ENCODE measurements around the gene SGK1.

Gene SGK1

DNA sequence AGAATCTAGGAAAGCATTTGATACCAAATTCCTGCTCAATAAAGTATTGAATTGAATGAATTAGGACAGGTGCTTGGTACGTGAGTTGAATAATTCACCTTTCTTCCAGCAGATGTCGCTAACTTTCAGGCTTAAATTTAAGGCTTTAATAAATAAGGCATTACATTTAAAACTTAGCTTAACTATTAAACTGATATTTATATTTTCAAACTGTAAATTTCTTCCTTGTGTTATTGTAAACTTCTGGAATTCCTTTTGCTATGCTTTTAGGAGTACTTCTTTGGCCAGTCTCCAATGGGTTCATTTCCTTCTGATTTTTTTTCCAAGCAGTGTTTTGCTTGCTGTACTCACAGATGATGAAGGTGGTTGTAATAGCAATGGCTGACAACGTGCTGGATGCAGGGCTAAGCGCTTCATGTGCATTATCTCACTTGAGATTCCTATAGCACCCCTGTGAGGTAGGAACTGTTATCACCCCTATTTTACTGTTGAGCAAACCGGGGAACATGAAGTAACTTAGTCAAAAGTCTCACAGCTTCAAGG, 194.2 kb downstream of the SGK1 start:
- no peak for DNase-seq (ENCODE audit: low read depth, low spot score)

- no peak for DNase-seq (ENCODE audit: low read depth, low spot score)
Observed at GRCh38 chr6:134122775-134123174, 195.1 kb downstream of the SGK1 start.

GRCh38 chr6:134119486-134119885, 198.4 kb downstream of the SGK1 start:
- DNase-seq (ENCODE audit: low read depth, low spot score), result no peak
